Measurements from ENCODE around the gene CHKB.

Gene CHKB

DNA sequence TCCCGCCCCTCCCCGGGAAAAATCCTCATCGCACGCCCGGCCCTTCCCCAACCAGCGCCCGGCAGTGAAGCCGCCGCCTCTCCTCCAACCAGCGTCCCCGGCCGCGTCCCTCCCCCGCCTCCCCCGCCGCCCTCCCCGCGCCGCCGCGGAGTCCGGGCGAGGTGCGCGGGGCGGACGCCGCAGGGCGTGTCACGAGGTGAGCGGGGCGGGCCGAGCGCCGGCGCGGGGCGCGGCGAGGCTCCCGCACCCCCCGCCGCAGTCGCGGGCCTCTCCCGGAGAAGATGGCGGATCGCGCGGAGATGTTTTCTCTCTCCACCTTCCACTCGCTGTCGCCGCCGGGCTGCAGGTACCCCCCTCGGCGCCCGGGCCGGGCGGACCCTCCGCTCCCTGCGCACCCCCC lies 17.9 kb upstream of the CHKB start, which contains the start of gene MAPK8IP2:
Gene MAPK8IP2 (plus strand): TSS at position 256 of the 400 bp plus-strand sequence. CDS start 26 bp downstream, at position 282.
- no peak for DNase-seq (ENCODE audit: low spot score)

- DNase-seq (ENCODE audit: low spot score): peak; percentile 35
These were observed 17.3 kb upstream of the CHKB start for GRCh38 chr22:50599816-50600455.

- DNase-seq (ENCODE audit: low spot score): no peak
These were observed 14.4 kb upstream of the CHKB start for GRCh38 chr22:50597097-50597496.

DNA sequence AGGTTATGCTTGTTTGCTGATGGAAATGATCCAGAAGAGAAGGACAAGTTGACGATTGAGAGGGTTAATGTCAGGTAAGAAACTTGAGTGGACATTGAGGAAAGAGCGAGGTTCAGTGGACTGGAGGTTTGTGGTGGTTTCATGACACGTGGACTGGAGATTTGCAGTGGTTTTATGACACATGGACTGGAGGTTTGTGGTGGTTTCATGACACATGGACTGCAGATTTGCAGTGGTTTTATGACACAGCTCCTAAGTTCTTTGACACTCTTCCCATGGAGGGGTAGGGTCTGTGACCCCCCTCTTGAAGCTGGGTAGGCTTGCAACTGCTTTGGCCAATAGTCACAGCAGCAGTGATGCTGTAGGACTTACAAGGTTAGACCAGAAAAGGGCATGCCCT lies 12.5 kb upstream of the CHKB start:
- no peak for DNase-seq (ENCODE audit: low spot score)

- DNase-seq (ENCODE audit: low spot score): no peak
These were observed 4.8 kb upstream of the CHKB start for GRCh38 chr22:50587407-50587806.

- no peak for DNase-seq (ENCODE audit: low spot score)
These were observed 3.8 kb upstream of the CHKB start for GRCh38 chr22:50586416-50586815.

GRCh38 chr22:50585781-50586180 lies 3.1 kb upstream of the CHKB start:
- no peak for DNase-seq (ENCODE audit: low spot score)

GRCh38 chr22:50585238-50585637 lies 2.6 kb upstream of the CHKB start:
- DNase-seq (ENCODE audit: low spot score): no peak

DNA sequence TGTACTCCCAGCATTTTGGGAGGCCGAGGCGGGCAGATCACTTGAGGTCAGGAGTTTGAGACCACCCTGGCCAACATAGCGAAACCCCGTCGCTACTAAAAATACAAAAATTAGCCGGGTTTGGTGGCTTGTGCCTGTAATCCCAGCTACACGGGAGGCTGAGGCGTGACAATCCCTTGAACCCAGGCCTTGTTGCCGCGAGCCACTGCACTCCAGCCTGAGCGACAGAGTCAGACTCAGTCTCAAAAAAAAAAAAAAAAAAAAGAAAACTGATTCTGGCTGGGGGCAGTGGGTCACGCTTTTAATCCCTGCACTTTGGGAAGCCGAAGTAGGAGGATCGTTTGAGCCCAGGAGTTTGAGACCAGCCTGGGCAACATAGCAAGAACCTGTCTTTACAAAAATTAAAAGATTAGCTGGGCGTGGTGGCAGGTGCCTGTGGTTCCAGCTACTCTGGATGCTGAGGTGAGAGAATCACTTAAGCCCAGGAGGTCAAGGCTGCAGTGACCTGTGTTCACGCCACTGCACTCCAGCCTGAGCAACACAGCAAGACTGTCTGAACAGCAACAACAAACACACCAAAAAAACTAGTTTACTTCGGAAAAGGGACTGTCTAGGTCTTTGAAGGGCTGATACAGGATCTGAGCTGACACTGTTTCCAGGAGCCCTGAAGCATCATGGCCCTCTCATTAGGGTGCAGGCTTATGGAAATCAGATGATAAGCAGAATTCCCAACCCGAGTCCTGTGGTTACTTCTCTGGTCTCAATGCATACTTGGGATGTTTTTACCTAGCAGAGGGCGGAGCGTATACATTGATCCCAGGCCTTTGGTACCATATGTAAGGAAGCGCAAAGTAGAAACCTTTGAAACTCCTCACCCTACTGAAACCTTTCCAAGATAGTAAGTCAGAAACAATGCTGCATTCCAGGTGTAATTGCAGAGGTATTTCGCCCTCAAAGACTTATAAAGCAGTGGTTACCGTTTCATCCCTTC lies 1.8 kb upstream of the CHKB start:
- DNase-seq (ENCODE audit: low spot score): no peak

DNA sequence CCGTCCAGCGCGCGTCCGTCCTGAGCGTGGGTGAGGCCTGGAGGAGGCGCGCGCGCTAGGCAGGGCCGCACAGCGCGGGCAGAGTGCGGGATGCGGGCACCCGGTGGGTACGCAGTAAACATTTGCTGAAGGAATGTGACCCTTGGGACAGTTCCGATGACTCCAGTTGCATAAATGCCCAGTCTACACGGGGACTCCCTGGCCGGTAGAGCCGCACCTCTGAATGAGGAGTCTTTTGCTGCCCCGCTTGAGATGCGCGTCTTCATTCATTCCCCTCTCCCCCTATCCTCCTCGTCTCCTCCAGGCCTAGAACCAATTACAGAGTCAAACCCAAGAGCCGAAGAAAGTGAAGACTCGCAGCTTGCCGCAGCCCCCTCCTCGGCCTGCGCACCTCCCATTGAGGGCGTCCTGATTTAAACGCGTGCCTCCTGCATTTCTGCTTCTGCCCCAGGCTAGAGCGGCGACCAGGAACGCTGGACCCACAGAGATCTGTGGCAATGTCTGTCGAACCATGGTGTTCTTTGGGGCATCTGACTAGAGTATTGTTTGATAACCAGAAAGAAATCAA lies 729 bp upstream of the CHKB start:
- no peak for DNase-seq (ENCODE audit: low spot score)

DNA sequence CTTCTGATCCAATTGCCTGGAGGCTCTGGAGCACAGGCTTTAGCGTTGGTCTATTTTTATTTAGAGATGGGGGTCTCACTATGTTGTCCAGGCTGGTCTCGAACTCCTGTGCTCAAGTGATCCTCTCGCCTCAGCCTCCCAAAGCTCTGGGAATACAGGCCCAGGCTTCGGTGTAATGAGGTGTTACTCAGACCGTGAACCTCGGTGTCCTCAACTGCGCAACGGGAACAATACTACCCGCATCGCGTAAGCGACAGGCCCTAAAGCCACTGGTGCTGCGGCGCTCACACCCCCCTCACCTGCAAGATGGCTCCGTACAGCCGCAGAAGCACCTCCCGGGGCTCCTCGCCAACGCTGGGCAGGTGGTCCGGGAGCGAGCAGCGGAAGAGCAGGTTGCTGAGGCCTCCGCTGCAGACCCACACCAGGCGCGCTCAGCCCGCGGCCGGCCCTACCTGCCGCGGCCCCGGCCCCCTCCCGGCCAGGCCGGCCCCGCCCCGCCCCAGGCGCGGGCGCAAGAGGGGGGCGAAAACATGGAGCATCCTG lies 628 bp downstream of the CHKB start:
- no peak for DNase-seq (ENCODE audit: low spot score)

- no peak for DNase-seq (ENCODE audit: low spot score)
These were observed 1.4 kb downstream of the CHKB start for GRCh38 chr22:50581031-50581949.

- no peak for DNase-seq (ENCODE audit: low spot score)
These were observed 2.9 kb downstream of the CHKB start for GRCh38 chr22:50579752-50580151.

GRCh38 chr22:50578776-50579310 lies 3.8 kb downstream of the CHKB start:
- DNase-seq (ENCODE audit: low spot score): no peak

DNA sequence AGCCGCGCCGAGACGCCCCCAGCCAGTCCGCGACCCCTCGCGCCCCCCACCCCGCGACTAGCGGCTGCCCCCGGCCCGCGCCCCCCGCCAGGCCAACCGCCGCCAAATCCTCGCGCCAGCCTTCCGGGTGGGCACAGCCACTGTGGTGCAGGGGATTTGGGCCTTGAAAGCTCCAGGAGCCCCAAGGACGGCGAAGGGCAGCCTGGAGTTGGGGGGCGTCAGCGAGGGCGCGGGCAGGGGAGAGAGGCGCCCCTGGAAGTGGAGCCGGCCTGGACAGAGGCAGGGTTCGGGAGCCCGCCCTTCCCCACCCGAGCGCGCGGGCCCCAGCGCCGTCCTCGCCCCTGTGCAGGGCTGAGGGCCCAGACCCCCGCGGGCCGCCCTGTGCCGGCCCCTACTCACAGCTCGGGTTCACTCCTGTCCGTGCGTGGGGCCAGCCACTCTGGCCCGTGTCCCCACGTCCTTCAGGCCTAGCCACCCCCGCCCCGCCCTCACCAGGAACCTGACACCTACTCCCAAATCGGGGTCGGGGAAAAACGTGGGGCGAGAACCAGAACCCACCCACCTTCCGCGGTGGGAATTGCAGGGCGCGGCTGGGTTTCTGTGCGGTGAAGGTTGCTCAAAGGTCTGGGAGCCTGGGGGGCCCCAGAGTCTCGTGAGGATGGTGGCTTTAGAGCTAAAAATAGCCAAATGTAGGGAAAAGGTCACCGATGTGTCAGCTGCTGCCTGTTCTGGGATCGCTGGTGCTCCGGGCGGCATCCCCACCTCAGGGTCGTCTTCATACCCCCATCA lies 4.5 kb downstream of the CHKB start, which contains the start of gene CPT1B:
Gene CPT1B (minus strand): TSS at position 441 of the 789 bp plus-strand sequence. CDS start 512 bp downstream, outside the sequence.
- DNase-seq (ENCODE audit: low spot score): no peak

GRCh38 chr22:50577697-50577986 lies 5.0 kb downstream of the CHKB start:
- no peak for DNase-seq (ENCODE audit: low spot score)

- no peak for DNase-seq (ENCODE audit: low spot score)
These were observed 5.6 kb downstream of the CHKB start for GRCh38 chr22:50576806-50577696.

- DNase-seq (ENCODE audit: low spot score): no peak
These were observed 6.6 kb downstream of the CHKB start for GRCh38 chr22:50576070-50576469.

DNA sequence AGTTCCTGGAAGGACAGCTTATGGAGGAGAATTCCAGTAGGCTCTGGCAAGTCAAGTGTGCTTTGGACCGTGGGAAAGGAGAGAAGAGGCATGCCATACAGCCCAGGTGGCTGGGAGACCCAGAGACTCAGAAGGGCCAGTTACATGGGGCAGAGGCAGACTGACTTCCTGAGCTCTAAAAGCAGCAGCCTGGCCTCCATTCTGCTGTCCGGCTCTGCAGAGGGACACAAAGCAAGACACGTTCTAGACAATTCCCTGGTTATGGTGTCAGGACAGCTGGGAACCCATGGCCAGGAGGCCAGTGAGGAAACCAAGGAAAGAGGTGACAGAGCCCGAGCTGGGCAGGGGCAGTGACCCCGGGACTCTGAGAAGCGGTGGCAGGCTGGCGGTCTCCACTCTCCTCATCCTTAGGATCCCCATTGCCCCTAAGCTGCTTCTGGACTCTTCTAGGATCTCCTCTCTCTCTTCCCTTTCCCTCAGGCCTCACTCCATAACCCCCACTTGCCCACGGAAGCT lies 7.2 kb downstream of the CHKB start:
- DNase-seq (ENCODE audit: low spot score): no peak

Measured in CD4-positive, alpha-beta T cell treated with Interleukin-6 at 100 ng/mL for 8 hours (primary cell).